Caco-2 (cell line): ENCODE results near the gene DDX31. TPM values are rescaled to one million over a fixed set of nuclear protein-coding genes. Genes with fewer than 3 reads are reported as not detected.

ENCODE experiments used
- BruUV-seq: library from RNA; stranded (reverse); fragments of 400-500 nt; replicated peaks from 2 replicates; lab custom pipeline; 2021; lab: Mats Ljungman, UMichigan
- CTCF ChIA-PET: fragments of 300-600 bp; sonication (Branson Sonifier 250); formaldehyde crosslinking; loops from one replicate; lab custom pipeline; 2022; ENCODE audit warnings: antibody characterized with exemption; lab: Charles Lee
- POLR2A ChIA-PET: fragments of 300-600 bp; sonication (Branson Sonifier 250); formaldehyde crosslinking; loops from one replicate; lab custom pipeline; 2022; ENCODE audit warnings: antibody characterized with exemption; lab: Charles Lee
- DNase-seq, 2 experiments: peaks; one replicate each; pipeline versions ENCODE4 v3.0.0 to v3.0.0-alpha.2; 2020 to 2022
- H3K27me3 ChIP-seq: replicated peaks from 2 replicates; pipeline ENCODE4 v1.6.0; 2011; ENCODE audit warnings: low read length; ENCODE audit not compliant: control insufficient read depth, insufficient read depth
- H3K36me3 ChIP-seq: 2 replicates; pipeline ENCODE4 v1.5.1; 2011; ENCODE audit warnings: low read length; ENCODE audit not compliant: control insufficient read depth, insufficient read depth
- H3K4me1 ChIP-seq: fragments of 250-450 bp; sonication (Bioruptor Pico); 2 replicates; pipeline ENCODE4 v1.5.1; 2020; ENCODE audit warnings: mild to moderate bottlenecking
- H3K4me3 ChIP-seq: 2 replicates; pipeline ENCODE4 v1.5.1; 2011; ENCODE audit warnings: low read depth, mild to moderate bottlenecking, control low read depth, low read length
- H3K9me3 ChIP-seq: fragments of 250-450 bp; sonication (Bioruptor Pico); 2 replicates; pipeline ENCODE4 v1.5.1; 2020; ENCODE audit warnings: mild to moderate bottlenecking, moderate library complexity
- H3K27ac Mint-ChIP-seq: one replicate; pipeline ENCODE4 v1.8.0; 2022; ENCODE audit warnings: mixed read lengths; ENCODE audit not compliant: unreplicated experiment
- H3K27me3 Mint-ChIP-seq: one replicate; pipeline ENCODE4 v1.8.0; 2022; ENCODE audit warnings: mixed read lengths; ENCODE audit not compliant: insufficient read depth, unreplicated experiment
- H3K36me3 Mint-ChIP-seq: one replicate; pipeline ENCODE4 v1.8.0; 2022; ENCODE audit warnings: mild to moderate bottlenecking, mixed read lengths; ENCODE audit not compliant: insufficient read depth, unreplicated experiment
- H3K4me1 Mint-ChIP-seq: one replicate; pipeline ENCODE4 v1.8.0; 2022; ENCODE audit warnings: low read depth, mixed read lengths; ENCODE audit not compliant: unreplicated experiment
- H3K4me3 Mint-ChIP-seq: one replicate; pipeline ENCODE4 v1.8.0; 2022; ENCODE audit warnings: mild to moderate bottlenecking, moderate library complexity, mixed read lengths; ENCODE audit not compliant: unreplicated experiment
- H3K9me3 Mint-ChIP-seq: one replicate; pipeline ENCODE4 v1.8.0; 2022; ENCODE audit warnings: mixed read lengths; ENCODE audit not compliant: unreplicated experiment
- CTCF ChIP-seq, 2 experiments: fragments of 200-600 bp in 1 of 2; IDR thresholded peaks; 1 replicate in 1 of 2; 2 replicates in 1 of 2; pipeline versions ENCODE4 v1.5.1 to v1.8.0; 2011 to 2022; ENCODE audit warnings: antibody characterized with exemption in 1 of 2, control low read depth in 1 of 2, inconsistent platforms in 1 of 2, low read depth in 1 of 2, low read length in 1 of 2, mild to moderate bottlenecking in 1 of 2, moderate library complexity in 1 of 2; ENCODE audit not compliant: insufficient read depth in 1 of 2, severe bottlenecking in 1 of 2, unreplicated experiment in 1 of 2
- intact Hi-C: fragments of 100-400 bp; cut with micrococcal nuclease; formaldehyde crosslinking; loops from one replicate; pipeline ENCODE4 v1.10.0; 2022; ENCODE audit not compliant: unreplicated experiment
- total RNA-seq: library from RNA; stranded (reverse); gene quantifications from 2 replicates; pipeline ENCODE4 v1.2.3, GENCODE V29; 2022

DDX31 gene
- total RNA-seq, 1 experiment from 2014 or later: 23.1 TPM

GRCh38 chr9:132588501-132589147, 81.2 kb downstream of the DDX31 start:
- TF ChIP-seq CTCF (IDR thresholded peaks at IDR 0.05; ENCODE audit: insufficient read depth in 1 of 2, low read depth in 1 of 2, low read length in 1 of 2, severe bottlenecking in 1 of 2, unreplicated experiment in 1 of 2): no peak
- no peaks in the 10 kb centered on the region for H3K27me3 ChIP-seq
- no TSS peak for BruUV-seq
- no peaks in the 10 kb centered on the region for H3K36me3 ChIP-seq
- Mint-ChIP-seq H3K36me3 (peaks cover 29% of the 10 kb centered on the region), H3K4me1 (no peaks in the 10 kb centered on the region), H3K27me3 (no peaks in the 10 kb centered on the region), H3K27ac (no peak overlapping the region), H3K9me3 (no peaks in the 10 kb centered on the region), H3K4me3 (no peak overlapping the region)
- H3K4me1 ChIP-seq: no peaks in the 10 kb centered on the region
- ChIA-PET POLR2A (no interaction called here), CTCF (no interaction called here)
- intact Hi-C loops: no loop called here
- no peak overlapping the region for H3K4me3 ChIP-seq
- H3K9me3 ChIP-seq: no peaks in the 10 kb centered on the region
- no peak for DNase-seq

GRCh38 chr9:132588098-132588497, 81.7 kb downstream of the DDX31 start:
- peaks cover 24% of the 10 kb centered on the region for H3K36me3 Mint-ChIP-seq
- no peaks in the 10 kb centered on the region for H3K4me1 ChIP-seq
- no peak overlapping the region for H3K27ac Mint-ChIP-seq
- CTCF ChIA-PET: no interaction called here
- no TSS peak for BruUV-seq
- no peaks in the 10 kb centered on the region for H3K27me3 ChIP-seq
- no peak overlapping the region for H3K4me3 Mint-ChIP-seq
- H3K9me3 Mint-ChIP-seq: no peaks in the 10 kb centered on the region
- H3K27me3 Mint-ChIP-seq: peaks cover 3% of the 10 kb centered on the region
- H3K4me3 ChIP-seq: no peak overlapping the region
- POLR2A ChIA-PET: no interaction called here
- no peaks in the 10 kb centered on the region for H3K9me3 ChIP-seq
- no peaks in the 10 kb centered on the region for H3K4me1 Mint-ChIP-seq
- intact Hi-C loops: no loop called here
- no peak for TF ChIP-seq CTCF (IDR thresholded peaks at IDR 0.05; ENCODE audit: insufficient read depth in 1 of 2, low read depth in 1 of 2, low read length in 1 of 2, severe bottlenecking in 1 of 2, unreplicated experiment in 1 of 2)
- H3K36me3 ChIP-seq: no peaks in the 10 kb centered on the region
- no peak for DNase-seq

GRCh38 chr9:132587592-132587955, 82.2 kb downstream of the DDX31 start:
- H3K27me3 Mint-ChIP-seq: peaks cover 5% of the 10 kb centered on the region
- H3K4me3 Mint-ChIP-seq: no peak overlapping the region
- BruUV-seq: no TSS peak
- intact Hi-C loops: no loop called here
- DNase-seq: no peak
- H3K36me3 Mint-ChIP-seq: peaks cover 24% of the 10 kb centered on the region
- Histone ChIP-seq H3K4me3 (no peak overlapping the region), H3K9me3 (no peaks in the 10 kb centered on the region), H3K4me1 (no peaks in the 10 kb centered on the region), H3K36me3 (no peaks in the 10 kb centered on the region), H3K27me3 (no peaks in the 10 kb centered on the region)
- no peak overlapping the region for H3K27ac Mint-ChIP-seq
- TF ChIP-seq CTCF (IDR thresholded peaks at IDR 0.05; ENCODE audit: insufficient read depth in 1 of 2, low read depth in 1 of 2, low read length in 1 of 2, severe bottlenecking in 1 of 2, unreplicated experiment in 1 of 2): no peak
- H3K9me3 Mint-ChIP-seq: no peaks in the 10 kb centered on the region
- no peaks in the 10 kb centered on the region for H3K4me1 Mint-ChIP-seq
- CTCF ChIA-PET: no interaction called here
- POLR2A ChIA-PET: no interaction called here
